Stimulated activated naive CD8-positive, alpha-beta T cell treated with anti-CD3 and anti-CD28 coated beads, Interleukin-15, Interleukin-2, amounts not matched to agents 100 U/mL and 50 U/mL, for 24 hours (primary cell): ENCODE measurements around the gene CAPN11.

Source experiments
- ATAC-seq: fragments of 150-1000 bp; cut with Tn5 transposase; one replicate; pipeline ENCODE4 v1.10.0; 2021
- DNase-seq: peaks from one replicate; pipeline ENCODE4 v3.0.0; 2021

Gene CAPN11

GRCh38 chr6:44158770-44159228, at the start of gene CAPN11:
CAPN11 (plus strand) TSS chr6:44158820; CDS start chr6:44158849, 29 bp downstream.
- ATAC-seq (no peak), DNase-seq (no peak)

- no peak for ATAC-seq
- no peak for DNase-seq
Observed at GRCh38 chr6:44109212-44109611, 49.4 kb upstream of the CAPN11 start.

GRCh38 chr6:44110005-44110676, 48.5 kb upstream of the CAPN11 start:
- ATAC-seq, result no peak

GRCh38 chr6:44110966-44111365, 47.7 kb upstream of the CAPN11 start:
- no peak for ATAC-seq
- no peak for DNase-seq

More at GRCh38 chr6:44110005-44110676, 48.5 kb upstream of the CAPN11 start:
- no peak for DNase-seq

GRCh38 chr6:44111434-44112417, 46.9 kb upstream of the CAPN11 start:
- DNase-seq, result no peak
- ATAC-seq, result no peak

- DNase-seq (no peak), ATAC-seq (no peak)
Observed at GRCh38 chr6:44113414-44113813, 45.2 kb upstream of the CAPN11 start.

GRCh38 chr6:44115866-44116265, 42.8 kb upstream of the CAPN11 start:
- DNase-seq (no peak), ATAC-seq (no peak)

GRCh38 chr6:44116641-44117382, 41.8 kb upstream of the CAPN11 start:
- no peak for ATAC-seq
- DNase-seq, result no peak

GRCh38 chr6:44117397-44118128, 41.1 kb upstream of the CAPN11 start:
- no peak for ATAC-seq
- no peak for DNase-seq

GRCh38 chr6:44119704-44120262, 38.8 kb upstream of the CAPN11 start:
- ATAC-seq (no peak), DNase-seq (no peak)

- no peak for DNase-seq
- no peak for ATAC-seq
Observed at GRCh38 chr6:44120692-44121443, 37.8 kb upstream of the CAPN11 start.

GRCh38 chr6:44122801-44123200, 35.8 kb upstream of the CAPN11 start:
- ATAC-seq (no peak), DNase-seq (no peak)

GRCh38 chr6:44123544-44123943, 35.1 kb upstream of the CAPN11 start:
- DNase-seq (no peak), ATAC-seq (no peak)

- ATAC-seq (peak; percentile 87), DNase-seq (peak; percentile 81)
Observed at GRCh38 chr6:44126320-44127149, 32.1 kb upstream of the CAPN11 start.

GRCh38 chr6:44127186-44128019, 31.2 kb upstream of the CAPN11 start, which contains the start of the genes MRPL14 and TMEM63B:
MRPL14 (minus strand) TSS chr6:44127452; CDS start chr6:44116611, 10,841 bp downstream.
TMEM63B (plus strand) TSS chr6:44127554; CDS start chr6:44134585, 7,031 bp downstream.
- ATAC-seq, result peak; percentile 77

GRCh38 chr6:44128020-44128917, 30.4 kb upstream of the CAPN11 start:
- DNase-seq (peak; percentile 34), ATAC-seq (no peak)

More at GRCh38 chr6:44127186-44128019, 31.2 kb upstream of the CAPN11 start, which contains the start of the genes MRPL14 and TMEM63B:
- peak; percentile 94 for DNase-seq

GRCh38 chr6:44129841-44130322, 28.7 kb upstream of the CAPN11 start:
- DNase-seq (no peak), ATAC-seq (no peak)
